ENCODE results near the gene GSN. TPM values are rescaled to one million over a fixed set of nuclear protein-coding genes. Genes with fewer than 3 reads are reported as not detected.

GSN gene
- polyA plus RNA-seq, 1 of the 3 experiments (the other 2 are of a cell fraction), result 168 TPM

DNA sequence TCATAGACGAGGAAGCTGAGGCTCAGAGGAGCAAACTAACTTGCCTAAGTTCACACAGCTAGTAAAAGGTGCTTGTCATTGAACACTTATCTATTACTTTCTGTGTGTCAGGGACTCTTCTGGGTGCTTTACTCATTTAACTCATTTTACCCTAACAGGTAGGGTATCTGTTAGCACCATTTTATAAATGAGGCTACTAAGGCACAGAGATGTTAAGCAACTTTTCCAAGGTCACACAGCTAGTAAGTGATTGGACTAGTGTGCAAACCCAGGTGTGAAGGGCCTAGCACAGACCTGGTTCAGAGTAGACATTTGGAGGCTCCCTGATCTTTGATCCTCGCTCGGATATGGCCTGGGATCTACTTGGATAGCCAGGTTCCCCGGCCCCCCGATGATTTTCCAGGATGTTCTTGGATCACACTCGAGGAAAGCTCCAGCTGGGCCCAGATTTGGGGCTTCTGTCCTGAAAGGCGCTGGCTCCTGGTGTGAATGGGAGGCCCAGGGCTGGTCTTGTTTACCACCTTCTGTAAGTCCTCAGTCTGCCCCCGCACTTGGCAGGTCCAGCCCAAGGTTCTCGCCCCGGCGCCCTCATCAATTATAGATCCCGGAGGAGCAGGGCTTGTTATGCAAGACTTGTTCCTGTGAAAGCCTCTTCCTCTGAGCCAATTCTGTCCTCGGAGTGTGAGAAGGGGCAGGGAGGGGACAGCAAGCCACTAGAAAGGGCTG is 37.5 kb downstream of the GSN start (continued):
- TF ChIP-seq, protein P1, sequence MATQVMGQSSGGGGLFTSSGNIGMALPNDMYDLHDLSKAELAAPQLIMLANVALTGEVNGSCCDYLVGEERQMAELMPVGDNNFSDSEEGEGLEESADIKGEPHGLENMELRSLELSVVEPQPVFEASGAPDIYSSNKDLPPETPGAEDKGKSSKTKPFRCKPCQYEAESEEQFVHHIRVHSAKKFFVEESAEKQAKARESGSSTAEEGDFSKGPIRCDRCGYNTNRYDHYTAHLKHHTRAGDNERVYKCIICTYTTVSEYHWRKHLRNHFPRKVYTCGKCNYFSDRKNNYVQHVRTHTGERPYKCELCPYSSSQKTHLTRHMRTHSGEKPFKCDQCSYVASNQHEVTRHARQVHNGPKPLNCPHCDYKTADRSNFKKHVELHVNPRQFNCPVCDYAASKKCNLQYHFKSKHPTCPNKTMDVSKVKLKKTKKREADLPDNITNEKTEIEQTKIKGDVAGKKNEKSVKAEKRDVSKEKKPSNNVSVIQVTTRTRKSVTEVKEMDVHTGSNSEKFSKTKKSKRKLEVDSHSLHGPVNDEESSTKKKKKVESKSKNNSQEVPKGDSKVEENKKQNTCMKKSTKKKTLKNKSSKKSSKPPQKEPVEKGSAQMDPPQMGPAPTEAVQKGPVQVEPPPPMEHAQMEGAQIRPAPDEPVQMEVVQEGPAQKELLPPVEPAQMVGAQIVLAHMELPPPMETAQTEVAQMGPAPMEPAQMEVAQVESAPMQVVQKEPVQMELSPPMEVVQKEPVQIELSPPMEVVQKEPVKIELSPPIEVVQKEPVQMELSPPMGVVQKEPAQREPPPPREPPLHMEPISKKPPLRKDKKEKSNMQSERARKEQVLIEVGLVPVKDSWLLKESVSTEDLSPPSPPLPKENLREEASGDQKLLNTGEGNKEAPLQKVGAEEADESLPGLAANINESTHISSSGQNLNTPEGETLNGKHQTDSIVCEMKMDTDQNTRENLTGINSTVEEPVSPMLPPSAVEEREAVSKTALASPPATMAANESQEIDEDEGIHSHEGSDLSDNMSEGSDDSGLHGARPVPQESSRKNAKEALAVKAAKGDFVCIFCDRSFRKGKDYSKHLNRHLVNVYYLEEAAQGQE (IDR thresholded peaks at IDR 0.05; ENCODE audit: low read depth, low read length), result no peak
- TF ChIP-seq FOXM1 (IDR thresholded peaks at IDR 0.05; ENCODE audit: low read depth) (no peak), SMC3 (IDR thresholded peaks at IDR 0.05; ENCODE audit: low read depth, low read length) (no peak), RFX5 (IDR thresholded peaks at IDR 0.05; ENCODE audit: low read length) (no peak), TEAD4 (IDR thresholded peaks at IDR 0.05; ENCODE audit: borderline replicate concordance, insufficient read depth) (no peak), POLR2AphosphoS5 (IDR thresholded peaks at IDR 0.05; ENCODE audit: low read depth, low read length) (no peak), MXI1 (IDR thresholded peaks at IDR 0.05; ENCODE audit: low read depth, low read length) (no peak)

DNA sequence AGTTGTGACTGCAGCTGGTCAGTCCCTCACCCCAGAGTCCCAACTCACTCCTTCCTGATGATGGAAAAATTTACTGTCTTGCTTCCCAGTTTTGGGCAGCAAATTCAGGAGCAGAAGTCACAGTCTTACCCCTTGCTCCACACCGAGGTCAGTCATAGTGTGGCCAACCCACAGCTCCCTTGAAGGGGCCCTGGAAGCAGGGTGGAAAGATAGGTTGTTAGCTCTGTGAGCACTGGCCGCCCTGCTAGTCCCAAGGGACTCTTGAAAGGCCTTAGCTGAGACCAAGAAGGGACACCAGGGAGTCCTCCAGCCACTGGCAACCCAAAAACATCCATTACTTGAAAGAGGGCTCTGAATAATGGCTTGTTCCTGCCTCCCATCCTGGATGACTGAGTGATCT is 40.0 kb downstream of the GSN start:
- CTCF ChIA-PET, result interaction anchor here (1.3 to 5.4 kb wide), 2 partner anchors 12 to 94 kb away, joined by 5 to 55 read pairs; no protein-coding TSS in a partner anchor
- Histone ChIP-seq H4K20me1 (ENCODE audit: insufficient read depth) (no peaks in the 10 kb centered on the region), H3F3A (replicated peaks; ENCODE audit: insufficient read depth) (no peaks in the 10 kb centered on the region), H3K36me3 (replicated peaks in 1 of 2; ENCODE audit: control insufficient read depth in 1 of 2, insufficient read depth in 2 of 2, low read length in 1 of 2) (peaks cover 16 to 51% of the 10 kb centered on the region in 2 experiments), H3K79me2 (ENCODE audit: insufficient read depth) (no peaks in the 10 kb centered on the region), H3K9me3 (no peaks in the 10 kb centered on the region), H3K4me2 (no peak overlapping the region), H3K4me1 (ENCODE audit: control insufficient read depth in 1 of 2, insufficient read depth in 2 of 2, low read depth in 1 of 2, low read length in 1 of 2) (no peaks in the 10 kb centered on the region), H2AFZ (ENCODE audit: low read depth) (no peak overlapping the region), H3K4me3 (ENCODE audit: low read depth in 2 of 2, low read length in 1 of 2) (no peak overlapping the region), H3K27me3 (ENCODE audit: insufficient read depth) (no peaks in the 10 kb centered on the region), H3K27ac (ENCODE audit: low read depth in 2 of 2, low read length in 1 of 2) (no peak overlapping the region), H3K9ac (no peak overlapping the region), H3K9me2 (no peaks in the 10 kb centered on the region)
- POLR2A ChIA-PET, result no interaction called here
- DNase-seq, result no peak
- WGBS (ENCODE audit: low lambda C conversion rate), result 88% methylated on average over 1 of the region's 2 CpGs
- TF ChIP-seq MXI1 (IDR thresholded peaks at IDR 0.05; ENCODE audit: low read depth, low read length), result no peak
- no peak for TF ChIP-seq YY1 (IDR thresholded peaks at IDR 0.05; ENCODE audit: low read depth)
- no peak for TF ChIP-seq TAF1 (IDR thresholded peaks at IDR 0.05; ENCODE audit: borderline replicate concordance, low read depth, low read length)
- TF ChIP-seq MEF2A (IDR thresholded peaks at IDR 0.05; ENCODE audit: borderline replicate concordance, low read depth), result no peak
- TF ChIP-seq, protein P1 (IDR thresholded peaks at IDR 0.05; ENCODE audit: low read depth, low read length), result no peak
- TF ChIP-seq, protein P2, sequence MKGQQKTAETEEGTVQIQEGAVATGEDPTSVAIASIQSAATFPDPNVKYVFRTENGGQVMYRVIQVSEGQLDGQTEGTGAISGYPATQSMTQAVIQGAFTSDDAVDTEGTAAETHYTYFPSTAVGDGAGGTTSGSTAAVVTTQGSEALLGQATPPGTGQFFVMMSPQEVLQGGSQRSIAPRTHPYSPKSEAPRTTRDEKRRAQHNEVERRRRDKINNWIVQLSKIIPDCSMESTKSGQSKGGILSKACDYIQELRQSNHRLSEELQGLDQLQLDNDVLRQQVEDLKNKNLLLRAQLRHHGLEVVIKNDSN (IDR thresholded peaks at IDR 0.05; ENCODE audit: borderline replicate concordance, low read depth), result no peak
- no peak for TF ChIP-seq ELF1 (IDR thresholded peaks at IDR 0.05)
- TF ChIP-seq RCOR1 (IDR thresholded peaks at IDR 0.05; ENCODE audit: low read length), result no peak
- TF ChIP-seq, protein P3, sequence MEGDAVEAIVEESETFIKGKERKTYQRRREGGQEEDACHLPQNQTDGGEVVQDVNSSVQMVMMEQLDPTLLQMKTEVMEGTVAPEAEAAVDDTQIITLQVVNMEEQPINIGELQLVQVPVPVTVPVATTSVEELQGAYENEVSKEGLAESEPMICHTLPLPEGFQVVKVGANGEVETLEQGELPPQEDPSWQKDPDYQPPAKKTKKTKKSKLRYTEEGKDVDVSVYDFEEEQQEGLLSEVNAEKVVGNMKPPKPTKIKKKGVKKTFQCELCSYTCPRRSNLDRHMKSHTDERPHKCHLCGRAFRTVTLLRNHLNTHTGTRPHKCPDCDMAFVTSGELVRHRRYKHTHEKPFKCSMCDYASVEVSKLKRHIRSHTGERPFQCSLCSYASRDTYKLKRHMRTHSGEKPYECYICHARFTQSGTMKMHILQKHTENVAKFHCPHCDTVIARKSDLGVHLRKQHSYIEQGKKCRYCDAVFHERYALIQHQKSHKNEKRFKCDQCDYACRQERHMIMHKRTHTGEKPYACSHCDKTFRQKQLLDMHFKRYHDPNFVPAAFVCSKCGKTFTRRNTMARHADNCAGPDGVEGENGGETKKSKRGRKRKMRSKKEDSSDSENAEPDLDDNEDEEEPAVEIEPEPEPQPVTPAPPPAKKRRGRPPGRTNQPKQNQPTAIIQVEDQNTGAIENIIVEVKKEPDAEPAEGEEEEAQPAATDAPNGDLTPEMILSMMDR (IDR thresholded peaks at IDR 0.05), result no peak
- TF ChIP-seq, protein P4, sequence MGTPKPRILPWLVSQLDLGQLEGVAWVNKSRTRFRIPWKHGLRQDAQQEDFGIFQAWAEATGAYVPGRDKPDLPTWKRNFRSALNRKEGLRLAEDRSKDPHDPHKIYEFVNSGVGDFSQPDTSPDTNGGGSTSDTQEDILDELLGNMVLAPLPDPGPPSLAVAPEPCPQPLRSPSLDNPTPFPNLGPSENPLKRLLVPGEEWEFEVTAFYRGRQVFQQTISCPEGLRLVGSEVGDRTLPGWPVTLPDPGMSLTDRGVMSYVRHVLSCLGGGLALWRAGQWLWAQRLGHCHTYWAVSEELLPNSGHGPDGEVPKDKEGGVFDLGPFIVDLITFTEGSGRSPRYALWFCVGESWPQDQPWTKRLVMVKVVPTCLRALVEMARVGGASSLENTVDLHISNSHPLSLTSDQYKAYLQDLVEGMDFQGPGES (IDR thresholded peaks at IDR 0.05; ENCODE audit: low read depth, low read length), result no peak
- TF ChIP-seq JUND (IDR thresholded peaks at IDR 0.05), result no peak
- no peak for TF ChIP-seq EZH2phosphoT487 (IDR thresholded peaks at IDR 0.05; ENCODE audit: borderline replicate concordance, low read depth)
- TF ChIP-seq, protein P5, sequence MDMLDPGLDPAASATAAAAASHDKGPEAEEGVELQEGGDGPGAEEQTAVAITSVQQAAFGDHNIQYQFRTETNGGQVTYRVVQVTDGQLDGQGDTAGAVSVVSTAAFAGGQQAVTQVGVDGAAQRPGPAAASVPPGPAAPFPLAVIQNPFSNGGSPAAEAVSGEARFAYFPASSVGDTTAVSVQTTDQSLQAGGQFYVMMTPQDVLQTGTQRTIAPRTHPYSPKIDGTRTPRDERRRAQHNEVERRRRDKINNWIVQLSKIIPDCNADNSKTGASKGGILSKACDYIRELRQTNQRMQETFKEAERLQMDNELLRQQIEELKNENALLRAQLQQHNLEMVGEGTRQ (IDR thresholded peaks at IDR 0.05; ENCODE audit: borderline replicate concordance, low read depth, low read length), result no peak
- TF ChIP-seq TEAD4 (IDR thresholded peaks at IDR 0.05; ENCODE audit: borderline replicate concordance, insufficient read depth), result no peak
